Muscle of leg (tissue), 11 donors: ENCODE results near the gene ODAD3. TPM values are rescaled to one million over a fixed set of nuclear protein-coding genes. Genes with fewer than 3 reads are reported as not detected.
A peak's percentile ranks its signal among the peaks of the same experiment; 100 is the strongest.
"Not testable (repeated sequence)": the region's sequence is repeated elsewhere in the genome, so short reads cannot be mapped to it uniquely, and the experiment has no call there.

Experiments used
- DNase-seq: peaks from one replicate; pipeline ENCODE4 v3.0.0; 2013
- H3K27ac ChIP-seq: one replicate; pipeline ENCODE4 v1.5.1; 2013; ENCODE audit warnings: mild to moderate bottlenecking, low read length, control low read depth
- H3K27me3 ChIP-seq: one replicate; pipeline ENCODE4 v1.6.1; 2013; ENCODE audit warnings: low read length; ENCODE audit not compliant: control insufficient read depth, insufficient read depth
- H3K36me3 ChIP-seq: one replicate; pipeline ENCODE4 v1.6.1; 2013; ENCODE audit warnings: low read length; ENCODE audit not compliant: control insufficient read depth, insufficient read depth
- H3K4me1 ChIP-seq: one replicate; pipeline ENCODE4 v1.6.1; 2013; ENCODE audit warnings: low read length; ENCODE audit not compliant: control insufficient read depth, insufficient read depth
- H3K4me3 ChIP-seq: one replicate; pipeline ENCODE4 v1.5.1; 2013; ENCODE audit warnings: low read length, control low read depth
- H3K9me3 ChIP-seq: replicated peaks from 2 replicates; pipeline ENCODE4 v1.6.1; 2013; ENCODE audit warnings: low read depth, low read length; ENCODE audit not compliant: control insufficient read depth
- WGBS: methylation state at CpG from one replicate; pipeline ENCODE4 v1.1.5; 2013; ENCODE audit warnings: missing lambda C conversion rate; ENCODE audit not compliant: insufficient coverage; 5-methylcytosine and 5-hydroxymethylcytosine counted together
- polyA plus RNA-seq, 8 donors: library from polyadenylated mRNA; unstranded; fragments of 120-200 nt; gene quantifications; one replicate each; pipeline versions ENCODE4 v1.2.1 to v1.2.3, GENCODE V29; 2013; ENCODE audit warnings: inconsistent platforms in 1 of 8, low replicate concordance in 1 of 8; ENCODE audit not compliant: insufficient read length in 8 of 8, insufficient read depth in 1 of 8
- total RNA-seq: library from RNA; stranded (reverse); fragments of 120-200 nt; gene quantifications from one replicate; pipeline ENCODE4 v1.2.4, GENCODE V29; 2013

ODAD3 gene
- total and polyA plus RNA-seq, 9 donors = 0.11 to 0.49 (median 0.22) TPM

DNA sequence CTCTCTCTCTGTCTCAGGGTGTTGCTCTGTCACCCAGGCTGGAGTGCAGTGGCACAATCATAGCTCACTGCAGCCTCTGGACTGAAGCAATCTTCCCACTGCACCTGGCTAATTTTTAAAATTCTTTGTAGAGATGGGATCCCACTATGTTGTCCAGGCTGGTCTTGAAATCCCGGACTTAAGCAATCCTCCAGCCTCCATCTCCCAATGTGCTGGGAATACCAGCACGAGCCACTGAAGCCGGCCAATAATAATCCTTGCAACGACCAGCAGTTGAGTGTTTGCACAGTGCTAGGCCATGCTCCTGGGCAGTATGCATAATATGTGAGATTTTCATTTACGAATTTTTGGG lies 50.2 kb downstream of the ODAD3 start:
- WGBS = 43% methylated on average over 1 of the region's 5 CpGs
- no peak for DNase-seq
- Histone ChIP-seq H3K36me3 (no peaks in the 10 kb centered on the region), H3K27ac (no peak overlapping the region), H3K9me3 (no peaks in the 10 kb centered on the region), H3K4me1 (peaks cover 32% of the 10 kb centered on the region), H3K4me3 (no peak overlapping the region), H3K27me3 (peaks cover 32% of the 10 kb centered on the region)

DNA sequence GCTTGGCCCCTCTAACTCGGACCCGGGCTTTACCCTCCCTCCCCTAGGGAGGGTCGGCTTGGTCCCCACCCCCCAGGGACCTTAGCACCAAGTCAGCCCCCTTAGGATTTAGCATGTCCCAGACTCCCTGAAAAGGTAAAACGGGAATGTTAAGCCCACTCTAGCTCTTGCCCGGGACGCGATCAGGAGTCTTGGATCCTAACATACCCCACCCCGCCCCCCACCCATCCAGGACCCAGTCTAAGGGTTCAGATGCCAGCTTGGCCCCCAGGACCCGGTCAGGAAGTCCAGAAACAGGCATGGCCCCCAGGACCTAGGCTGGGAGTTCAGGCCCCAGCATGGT lies 51.2 kb downstream of the ODAD3 start:
- 0% methylated on average over 9 of the region's 9 CpGs for WGBS
- H3K4me3 ChIP-seq = peak overlapping the region; percentile 36
- H3K4me1 ChIP-seq = peaks cover 32% of the 10 kb centered on the region
- peaks cover 32% of the 10 kb centered on the region for H3K27me3 ChIP-seq
- no peak for DNase-seq
- H3K36me3 ChIP-seq = no peaks in the 10 kb centered on the region
- H3K27ac ChIP-seq = no peak overlapping the region
- no peaks in the 10 kb centered on the region for H3K9me3 ChIP-seq

DNA sequence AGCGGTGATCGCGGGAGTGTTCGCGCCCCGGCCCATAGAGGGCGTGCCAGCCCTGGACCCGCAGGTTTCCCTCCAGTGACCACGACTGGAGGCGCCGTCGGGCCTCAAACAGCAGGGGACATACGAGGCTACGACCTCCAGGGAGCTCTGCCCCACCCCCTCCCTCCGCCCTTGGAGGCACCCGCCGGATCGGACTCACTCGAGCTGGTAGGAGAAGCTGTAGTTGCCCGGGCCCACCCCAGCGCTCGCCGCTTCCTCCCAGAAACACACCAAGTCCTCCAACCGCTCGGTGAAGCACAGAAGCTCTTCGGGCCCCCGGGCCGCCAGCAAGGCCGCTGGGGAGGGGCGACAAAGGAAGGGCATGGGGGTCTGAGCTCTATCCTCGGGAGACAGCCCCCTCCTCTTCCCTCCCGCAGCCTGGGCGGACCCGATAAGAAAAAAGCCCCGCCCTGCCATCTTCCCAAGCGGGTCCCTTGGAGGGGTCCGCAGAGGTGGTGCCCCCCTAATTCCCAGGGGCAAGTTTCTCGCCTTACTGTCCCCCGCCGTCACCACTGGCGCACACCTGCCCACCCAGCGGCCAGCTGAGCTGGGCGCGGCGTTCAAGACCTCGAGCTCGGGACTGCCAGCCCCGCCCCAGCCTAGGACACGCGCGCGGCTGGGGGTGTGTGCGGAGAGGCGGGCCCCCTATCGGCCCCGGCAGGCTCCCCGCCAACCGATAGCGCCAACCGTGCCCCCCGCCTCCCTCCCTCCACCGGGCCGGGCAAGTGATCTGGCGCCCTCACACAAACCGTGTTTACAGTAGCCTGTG lies 51.8 kb downstream of the ODAD3 start:
- H3K36me3 ChIP-seq = peaks cover under 1% of the 10 kb centered on the region
- peak overlapping the region; percentile 36 for H3K4me3 ChIP-seq
- peaks cover 32% of the 10 kb centered on the region for H3K4me1 ChIP-seq
- H3K27me3 ChIP-seq = peaks cover 32% of the 10 kb centered on the region
- H3K9me3 ChIP-seq = no peaks in the 10 kb centered on the region
- no peak overlapping the region for H3K27ac ChIP-seq
- WGBS = under 1% methylated on average over 57 of the region's 65 CpGs
- peak; percentile 39 for DNase-seq

DNA sequence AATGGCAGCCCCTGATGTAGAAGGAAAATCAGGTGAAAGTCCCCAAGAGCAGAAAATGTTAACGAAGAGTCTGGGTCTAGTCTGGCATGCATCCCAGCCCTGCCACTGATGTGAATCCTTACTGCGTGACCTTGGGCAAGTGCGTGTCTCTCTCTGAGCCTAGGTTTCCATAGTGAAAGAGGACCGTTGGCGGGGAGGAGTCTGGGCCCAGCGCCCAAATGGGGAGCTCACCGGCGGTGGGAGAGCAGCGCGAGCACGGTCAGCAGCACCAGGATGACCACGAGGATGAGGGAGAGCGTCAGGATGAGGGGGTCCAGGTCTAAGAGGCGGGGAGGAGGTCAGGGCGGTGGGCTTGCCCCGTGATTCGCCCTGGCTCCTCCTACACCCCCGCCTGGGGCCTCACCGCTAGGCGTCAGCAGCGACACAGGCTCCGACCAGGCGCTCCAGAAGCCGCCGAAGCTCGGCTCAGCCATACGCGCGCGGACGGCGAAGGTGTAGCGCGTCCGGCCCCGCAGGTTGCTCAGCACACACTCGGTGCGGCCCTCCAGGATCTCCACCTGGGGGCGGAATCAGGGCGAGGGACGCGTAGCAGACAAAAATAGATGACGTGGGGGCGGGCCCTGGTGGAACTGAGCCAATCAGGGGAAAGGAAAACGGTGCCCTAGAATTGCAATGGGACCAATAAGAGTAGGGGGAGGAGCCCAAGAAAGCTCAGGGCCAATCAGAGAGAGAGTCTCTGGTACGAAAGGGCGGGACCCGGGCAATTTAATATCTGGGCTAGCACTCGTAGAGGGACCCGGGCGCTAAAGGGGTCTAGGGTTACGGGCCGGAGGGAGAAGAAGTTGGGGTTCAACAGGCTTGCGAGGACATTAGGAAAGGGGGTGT lies 54.0 kb downstream of the ODAD3 start:
- H3K27ac ChIP-seq = peak overlapping the region; percentile 84

DNA sequence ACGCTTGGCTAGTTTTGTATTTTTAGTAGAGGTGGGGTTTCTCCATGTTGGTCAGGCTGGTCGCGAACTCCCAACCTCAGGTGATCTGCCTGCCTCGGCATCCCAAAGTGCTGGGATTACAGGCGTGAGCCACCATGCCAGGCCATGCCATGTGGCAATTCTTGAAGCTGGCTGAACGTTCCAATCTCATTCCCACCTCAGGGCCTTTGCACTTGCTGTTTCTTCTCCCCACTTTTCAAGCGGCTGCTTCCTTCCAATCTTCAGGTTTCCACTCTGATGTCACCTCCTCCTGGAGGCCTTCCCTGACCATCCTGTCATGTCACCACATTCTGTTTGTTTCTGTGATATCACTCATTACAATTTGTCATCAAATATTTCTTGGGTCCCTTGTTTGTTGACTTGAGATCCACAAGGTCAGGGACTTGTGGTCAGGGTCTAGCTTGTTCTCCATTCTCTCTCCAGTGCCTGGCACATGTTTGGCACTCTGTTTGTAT lies 55.0 kb downstream of the ODAD3 start:
- peaks cover 44% of the 10 kb centered on the region for H3K4me1 ChIP-seq
- no peak overlapping the region for H3K4me3 ChIP-seq
- no peaks in the 10 kb centered on the region for H3K9me3 ChIP-seq
- peaks cover 6% of the 10 kb centered on the region for H3K36me3 ChIP-seq
- 94% methylated on average over 6 of the region's 7 CpGs for WGBS
- H3K27me3 ChIP-seq = peaks cover 32% of the 10 kb centered on the region
- no peak for DNase-seq
- no peak overlapping the region for H3K27ac ChIP-seq

More for the DNA sequence above, 54.0 kb downstream of the ODAD3 start:
- peaks cover 36% of the 10 kb centered on the region for H3K4me1 ChIP-seq
- H3K36me3 ChIP-seq = peaks cover 6% of the 10 kb centered on the region
- H3K9me3 ChIP-seq = no peaks in the 10 kb centered on the region
- 2% methylated on average over 52 of the region's 54 CpGs for WGBS
- DNase-seq = peak; percentile 99
- H3K4me3 ChIP-seq = peak overlapping the region; percentile 84
- H3K27me3 ChIP-seq = peaks cover 32% of the 10 kb centered on the region

DNA sequence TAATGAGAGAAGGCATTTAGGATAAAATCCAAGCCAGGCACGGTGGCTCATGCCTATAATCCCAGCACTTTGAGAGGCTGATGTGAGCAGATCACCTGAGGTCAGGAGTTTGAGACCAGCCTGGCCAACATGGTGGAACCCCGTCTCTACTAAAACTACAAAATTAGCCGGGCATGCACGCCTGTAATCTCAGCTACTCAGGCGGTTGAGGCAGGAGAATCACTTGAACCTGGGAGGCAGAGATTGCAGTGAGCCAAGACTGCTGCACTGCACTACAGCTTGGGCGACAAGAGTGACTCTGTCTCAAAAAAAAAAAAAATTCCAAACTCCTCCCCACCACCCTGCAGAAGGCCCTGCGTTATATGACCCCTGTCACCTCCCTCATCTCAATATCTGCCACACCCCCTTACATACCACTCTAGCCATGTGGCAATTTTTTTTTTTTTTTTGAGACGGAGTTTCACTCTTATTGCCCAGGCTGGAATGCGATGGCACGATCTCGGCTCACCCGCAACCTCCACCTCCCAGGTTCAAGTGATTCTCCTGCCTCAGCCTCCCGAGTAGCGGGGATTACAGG lies 55.6 kb downstream of the ODAD3 start:
- H3K27ac ChIP-seq, H3K36me3 ChIP-seq, DNase-seq, H3K9me3 ChIP-seq, H3K4me3 ChIP-seq: not testable (repeated sequence)
- Histone ChIP-seq H3K27me3 (peaks cover 31% of the 10 kb centered on the region), H3K4me1 (peaks cover 44% of the 10 kb centered on the region)
- 83% methylated on average over 9 of the region's 14 CpGs for WGBS

DNA sequence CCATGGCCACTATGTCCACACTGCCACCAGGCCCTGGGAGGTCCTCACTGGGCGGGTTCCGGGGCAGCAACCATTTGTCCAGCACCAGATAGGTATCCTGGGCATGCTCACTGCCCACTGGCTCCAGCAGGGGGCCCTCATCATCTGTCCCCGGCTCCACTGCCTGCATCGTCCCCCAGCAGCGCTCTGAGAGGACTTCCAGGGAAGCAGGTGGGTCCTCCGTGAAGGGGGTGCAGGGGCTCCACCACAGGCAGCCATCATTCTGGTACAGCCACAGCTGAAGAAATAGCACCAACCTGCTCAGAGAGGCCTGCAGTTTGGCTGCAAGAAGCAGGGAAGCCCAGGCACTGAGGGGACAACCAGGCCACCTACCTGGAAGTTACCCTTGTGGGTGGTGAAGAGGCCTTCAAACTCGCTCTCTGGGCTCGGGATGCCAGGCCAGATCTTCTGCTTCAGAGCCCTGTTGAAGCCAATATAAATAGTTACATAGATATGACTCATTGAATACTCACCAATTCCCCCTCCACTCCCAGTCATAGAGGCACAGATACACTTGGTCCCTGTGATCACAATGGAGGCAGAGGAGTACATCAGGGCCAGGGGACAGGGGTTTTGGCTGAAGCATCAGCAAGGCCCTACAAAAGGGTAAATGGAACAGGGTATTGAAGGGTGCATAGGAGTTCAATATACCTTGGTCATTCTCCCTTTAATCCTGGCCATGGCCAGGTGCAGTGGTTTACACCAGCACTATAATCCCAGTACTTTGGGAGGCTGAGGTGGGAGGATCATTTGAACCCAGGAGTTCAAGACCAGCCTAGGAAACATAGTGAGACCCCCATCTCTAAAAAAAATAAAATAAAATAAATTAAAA lies 56.4 kb downstream of the ODAD3 start:
- Histone ChIP-seq H3K27me3 (peaks cover 23% of the 10 kb centered on the region), H3K4me1 (peaks cover 42% of the 10 kb centered on the region), H3K36me3 (peaks cover 6% of the 10 kb centered on the region), H3K9me3 (no peaks in the 10 kb centered on the region), H3K4me3 (no peak overlapping the region), H3K27ac (no peak overlapping the region)
- no peak for DNase-seq
- 23% methylated on average over 6 of the region's 8 CpGs for WGBS

DNA sequence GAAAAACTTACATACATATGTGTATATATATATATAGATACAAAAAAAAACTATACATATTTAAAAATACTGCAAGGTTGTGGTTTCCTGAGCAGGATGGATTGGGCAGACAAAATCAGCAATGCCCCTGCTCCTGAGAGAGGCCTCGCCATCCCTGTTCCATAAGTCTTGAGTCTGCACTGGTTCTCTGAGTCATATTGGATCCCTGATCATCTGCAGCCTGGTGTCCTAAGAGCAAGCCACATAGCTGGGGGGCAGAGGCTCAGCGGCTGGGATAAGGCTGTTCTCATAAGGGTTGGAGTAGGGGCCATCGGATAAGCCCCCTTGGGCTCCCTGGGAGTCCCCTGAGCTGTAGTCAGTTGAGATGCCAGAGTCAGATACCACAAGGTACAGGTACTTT lies 57.2 kb downstream of the ODAD3 start:
- Histone ChIP-seq H3K27ac (no peak overlapping the region), H3K4me3 (no peak overlapping the region), H3K4me1 (peaks cover 34% of the 10 kb centered on the region), H3K9me3 (no peaks in the 10 kb centered on the region), H3K36me3 (peaks cover 6% of the 10 kb centered on the region), H3K27me3 (peaks cover 15% of the 10 kb centered on the region)
- WGBS = 97% methylated on average over 2 of the region's 3 CpGs
- DNase-seq = no peak

DNA sequence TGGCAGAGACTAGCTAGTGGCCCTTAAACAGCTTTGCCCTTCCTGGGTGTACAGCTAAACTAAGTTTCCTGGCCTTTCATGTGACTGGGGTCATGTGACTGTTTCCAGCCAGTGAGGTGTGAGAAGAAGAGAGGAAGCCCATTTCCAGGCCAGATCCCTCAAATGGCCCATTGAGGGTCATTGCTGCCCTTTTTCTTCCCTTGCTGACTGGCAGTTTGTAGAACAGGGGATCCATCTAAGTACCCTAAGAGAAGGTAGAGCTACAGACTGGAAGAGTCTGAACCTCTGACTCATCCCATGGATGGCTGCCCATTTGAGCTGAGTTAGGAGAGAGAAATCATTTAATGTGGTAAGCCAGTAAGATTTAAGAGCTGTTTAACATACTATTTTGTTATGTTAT lies 57.7 kb downstream of the ODAD3 start:
- peaks cover 6% of the 10 kb centered on the region for H3K36me3 ChIP-seq
- no peaks in the 10 kb centered on the region for H3K9me3 ChIP-seq
- no peak overlapping the region for H3K4me3 ChIP-seq
- H3K27me3 ChIP-seq = peaks cover 10% of the 10 kb centered on the region
- H3K27ac ChIP-seq = peak overlapping the region; percentile 13
- peaks cover 32% of the 10 kb centered on the region for H3K4me1 ChIP-seq
- peak; percentile 56 for DNase-seq
